Stimulated activated CD4-positive, alpha-beta T cell treated with anti-CD3 and anti-CD28 coated beads, Interleukin-12 subunit alpha, Interleukin-12 subunit beta, amount 100 ng/mL, for 24 hours (primary cell): Measurements from ENCODE around the gene POU2F1.

Experiments
- DNase-seq, 2 experiments: peaks; one replicate each; pipeline ENCODE4 v3.0.0-alpha.2; 2020; ENCODE audit warnings: low read depth in 2 of 2

Gene POU2F1

GRCh38 chr1:167442142-167442848 is 221.6 kb downstream of the POU2F1 start:
- peak; percentile 80 to 83 for DNase-seq

GRCh38 chr1:167442854-167443565 is 222.3 kb downstream of the POU2F1 start:
- DNase-seq, result no peak

GRCh38 chr1:167443757-167444156 is 223.1 kb downstream of the POU2F1 start:
- no peak for DNase-seq

GRCh38 chr1:167446966-167447365 is 226.3 kb downstream of the POU2F1 start:
- DNase-seq, result no peak

GRCh38 chr1:167447521-167448136 is 226.9 kb downstream of the POU2F1 start:
- DNase-seq, result peak; percentile 37 to 59

- DNase-seq, result no peak
These were observed 230.2 kb downstream of the POU2F1 start for GRCh38 chr1:167450843-167451242.

GRCh38 chr1:167452483-167452882 is 231.8 kb downstream of the POU2F1 start:
- no peak for DNase-seq

- DNase-seq, result no peak
These were observed 232.4 kb downstream of the POU2F1 start for GRCh38 chr1:167453123-167453522.

GRCh38 chr1:167454304-167454893 is 233.7 kb downstream of the POU2F1 start:
- DNase-seq, result no peak

GRCh38 chr1:167454894-167455785 is 234.5 kb downstream of the POU2F1 start:
- peak in 1 of 2 experiments; percentile 68 for DNase-seq

GRCh38 chr1:167455786-167456446 is 235.2 kb downstream of the POU2F1 start:
- peak in 1 of 2 experiments; percentile 29 for DNase-seq

- DNase-seq, result no peak
These were observed 235.8 kb downstream of the POU2F1 start for GRCh38 chr1:167456524-167456923.

GRCh38 chr1:167456926-167457325 is 236.2 kb downstream of the POU2F1 start:
- DNase-seq, result no peak

- DNase-seq, result no peak
These were observed 237.4 kb downstream of the POU2F1 start for GRCh38 chr1:167457936-167458584.

- no peak for DNase-seq
These were observed 240.2 kb downstream of the POU2F1 start for GRCh38 chr1:167460836-167461235.

- DNase-seq, result no peak
These were observed 241.7 kb downstream of the POU2F1 start for GRCh38 chr1:167462341-167462740.

- DNase-seq, result no peak
These were observed 242.4 kb downstream of the POU2F1 start for GRCh38 chr1:167463080-167463479.

GRCh38 chr1:167463875-167464575 is 243.3 kb downstream of the POU2F1 start:
- no peak for DNase-seq

GRCh38 chr1:167465018-167465417 is 244.3 kb downstream of the POU2F1 start:
- no peak for DNase-seq

GRCh38 chr1:167465743-167466142 is 245.1 kb downstream of the POU2F1 start:
- DNase-seq, result no peak
